Upper lobe of left lung (tissue), 4 donors: ENCODE measurements around the gene RPL38.

Experiments used
- CTCF ChIP-seq, 6 experiments: fragments of 450-650 bp in 4 of 6; fragments of 200-600 bp in 2 of 6; sonication (generic) in 2 of 6; IDR thresholded peaks; one replicate each; pipeline ENCODE4 v1.5.1; 2016 to 2019; ENCODE audit warnings: antibody characterized with exemption in 6 of 6
- POLR2A ChIP-seq, 4 donors: fragments of 450-650 bp; IDR thresholded peaks; one replicate each; pipeline ENCODE4 v1.5.1; 2016 to 2017; ENCODE audit warnings: antibody characterized with exemption in 4 of 4, mild to moderate bottlenecking in 2 of 4
- POLR2AphosphoS5 ChIP-seq, 2 donors: sonication (generic); formaldehyde crosslinking; IDR thresholded peaks; one replicate each; pipeline ENCODE4 v1.5.1; 2017; ENCODE audit warnings: antibody characterized with exemption in 2 of 2

- peak in 1 of 2 donors; percentile 16 for TF ChIP-seq POLR2AphosphoS5 (IDR thresholded peaks at IDR 0.05)
- no peak for TF ChIP-seq CTCF (IDR thresholded peaks at IDR 0.05)
- peak in 1 of 4 donors; percentile 26 for TF ChIP-seq POLR2A (IDR thresholded peaks at IDR 0.05)
These were observed 35.7 kb downstream of the RPL38 start for GRCh38 chr17:74239172-74239571.
